H9 (cell line): ENCODE results near the gene TRIM17. TPM values are rescaled to one million over a fixed set of nuclear protein-coding genes. Genes with fewer than 3 reads are reported as not detected.

Source experiments
- DNase-seq: peaks from one replicate; pipeline ENCODE4 v3.0.0-alpha.2; 2017
- H2AFZ ChIP-seq: one replicate; pipeline ENCODE4 v1.6.1; 2013; ENCODE audit warnings: mild to moderate bottlenecking, low read length, control low read depth, moderate library complexity
- H2AK5ac ChIP-seq: 2 replicates; pipeline ENCODE4 v1.6.1; 2013; ENCODE audit warnings: low read length, control low read depth, mixed read lengths; ENCODE audit not compliant: insufficient read length
- H2BK120ac ChIP-seq: one replicate; pipeline ENCODE4 v1.6.1; 2013; ENCODE audit warnings: low read depth, mild to moderate bottlenecking, low read length, control low read depth, inconsistent platforms; ENCODE audit not compliant: poor library complexity, severe bottlenecking
- H2BK12ac ChIP-seq: 2 replicates; pipeline ENCODE4 v1.6.1; 2013; ENCODE audit warnings: low read length, control low read depth, mixed read lengths, low read depth; ENCODE audit not compliant: insufficient read length
- H2BK15ac ChIP-seq: 2 replicates; pipeline ENCODE4 v1.6.1; 2013; ENCODE audit warnings: low read depth, low read length, control low read depth
- H2BK20ac ChIP-seq: one replicate; pipeline ENCODE4 v1.6.1; 2013; ENCODE audit warnings: low read depth, mild to moderate bottlenecking, low read length, control low read depth, inconsistent platforms; ENCODE audit not compliant: poor library complexity, severe bottlenecking
- H2BK5ac ChIP-seq: 2 replicates; pipeline ENCODE4 v1.6.1; 2013; ENCODE audit warnings: low read length, control low read depth, mixed read lengths; ENCODE audit not compliant: insufficient read length
- H3K14ac ChIP-seq: 2 replicates; pipeline ENCODE4 v1.6.1; 2013; ENCODE audit warnings: low read length, control low read depth; ENCODE audit not compliant: insufficient read depth
- H3K18ac ChIP-seq: 2 replicates; pipeline ENCODE4 v1.6.1; 2013; ENCODE audit warnings: low read depth, mild to moderate bottlenecking, mixed read lengths, low read length, control low read depth; ENCODE audit not compliant: insufficient read length
- H3K23ac ChIP-seq: 2 replicates; pipeline ENCODE4 v1.6.1; 2013; ENCODE audit warnings: low read length, control low read depth, mixed read lengths, low read depth; ENCODE audit not compliant: insufficient read length
- H3K23me2 ChIP-seq: 2 replicates; pipeline ENCODE4 v1.6.1; 2013; ENCODE audit warnings: low read depth, mild to moderate bottlenecking, mixed read lengths, low read length, control low read depth; ENCODE audit not compliant: insufficient read length, poor library complexity, severe bottlenecking
- H3K27ac ChIP-seq: 2 replicates; pipeline ENCODE4 v1.5.1; 2013; ENCODE audit warnings: low read length, control low read depth, mixed read lengths, low read depth; ENCODE audit not compliant: insufficient read length
- H3K27me3 ChIP-seq: 2 replicates; pipeline ENCODE4 v1.6.1; 2013; ENCODE audit warnings: low read length, control low read depth, inconsistent platforms; ENCODE audit not compliant: insufficient read depth
- H3K4ac ChIP-seq: 2 replicates; pipeline ENCODE4 v1.6.1; 2013; ENCODE audit warnings: low read depth, mild to moderate bottlenecking, control low read depth, inconsistent platforms, low read length, moderate library complexity
- H3K4me1 ChIP-seq: 2 replicates; pipeline ENCODE4 v1.6.1; 2013; ENCODE audit warnings: low read length, control low read depth, inconsistent platforms; ENCODE audit not compliant: insufficient read depth
- H3K4me2 ChIP-seq: 2 replicates; pipeline ENCODE4 v1.6.1; 2013; ENCODE audit warnings: low read length, control low read depth, mixed read lengths; ENCODE audit not compliant: insufficient read length, insufficient read depth
- H3K56ac ChIP-seq: 2 replicates; pipeline ENCODE4 v1.6.1; 2013; ENCODE audit warnings: low read depth, mild to moderate bottlenecking, mixed read lengths, low read length, control low read depth; ENCODE audit not compliant: insufficient read length
- H3K79me1 ChIP-seq: 2 replicates; pipeline ENCODE4 v1.6.1; 2013; ENCODE audit warnings: low read depth, mild to moderate bottlenecking, moderate library complexity, low read length, control low read depth, inconsistent platforms; ENCODE audit not compliant: insufficient read depth, poor library complexity, severe bottlenecking
- H3K79me2 ChIP-seq: 2 replicates; pipeline ENCODE4 v1.6.1; 2013; ENCODE audit warnings: low read length, control low read depth, inconsistent platforms; ENCODE audit not compliant: insufficient read depth
- H3K9ac ChIP-seq: 2 replicates; pipeline ENCODE4 v1.6.1; 2013; ENCODE audit warnings: low read length, control low read depth, mixed read lengths; ENCODE audit not compliant: insufficient read length; ENCODE audit errors: extremely low read depth
- H3K9me3 ChIP-seq: one replicate; pipeline ENCODE4 v1.6.1; 2013; ENCODE audit warnings: low read depth, low read length, inconsistent platforms; ENCODE audit not compliant: control insufficient read depth
- H3T11ph ChIP-seq: one replicate; pipeline ENCODE4 v1.6.1; 2013; ENCODE audit warnings: mild to moderate bottlenecking, low read length, control low read depth, inconsistent platforms
- H4K20me1 ChIP-seq: one replicate; pipeline ENCODE4 v1.6.1; 2013; ENCODE audit not compliant: control insufficient read depth, insufficient read length, insufficient read depth
- H4K5ac ChIP-seq: 2 replicates; pipeline ENCODE4 v1.6.1; 2013; ENCODE audit warnings: low read depth, mild to moderate bottlenecking, mixed read lengths, low read length, control low read depth; ENCODE audit not compliant: insufficient read length
- H4K8ac ChIP-seq: replicated peaks from 2 replicates; pipeline ENCODE4 v1.6.1; 2013; ENCODE audit warnings: low read length, control low read depth, mixed read lengths, low read depth; ENCODE audit not compliant: insufficient read length
- H4K91ac ChIP-seq: 2 replicates; pipeline ENCODE4 v1.6.1; 2013; ENCODE audit warnings: low read depth, mild to moderate bottlenecking, moderate library complexity, mixed read lengths, low read length, control low read depth; ENCODE audit not compliant: insufficient read length
- H3K27ac Mint-ChIP-seq, 3 experiments: 2 replicates in 2 of 3; 3 replicates in 1 of 3; pipeline ENCODE4 v1.8.0; 2020 to 2021; ENCODE audit warnings: mixed read lengths in 3 of 3, mild to moderate bottlenecking in 1 of 3, moderate library complexity in 1 of 3
- H3K27me3 Mint-ChIP-seq: 2 replicates; pipeline ENCODE4 v1.8.0; 2021; ENCODE audit warnings: low read depth, mild to moderate bottlenecking, moderate library complexity, mixed read lengths
- H3K36me3 Mint-ChIP-seq, 3 experiments: 2 replicates in 2 of 3; 3 replicates in 1 of 3; pipeline ENCODE4 v1.8.0; 2020 to 2021; ENCODE audit warnings: low read depth in 3 of 3, mixed read lengths in 3 of 3; ENCODE audit not compliant: insufficient read depth in 1 of 3
- H3K4me1 Mint-ChIP-seq, 2 experiments: 2 replicates each; pipeline ENCODE4 v1.8.0; 2020; ENCODE audit warnings: mixed read lengths in 2 of 2
- H3K4me3 Mint-ChIP-seq, 2 experiments: 2 replicates in 1 of 2; 3 replicates in 1 of 2; pipeline ENCODE4 v1.8.0; 2020 to 2021; ENCODE audit warnings: mild to moderate bottlenecking in 2 of 2, mixed read lengths in 2 of 2, moderate library complexity in 1 of 2
- H3K9me3 Mint-ChIP-seq, 2 experiments: 2 replicates in 1 of 2; 3 replicates in 1 of 2; pipeline ENCODE4 v1.8.0; 2020; ENCODE audit warnings: mild to moderate bottlenecking in 2 of 2, mixed read lengths in 2 of 2, moderate library complexity in 1 of 2
- CTCF ChIP-seq: fragments of 200-600 bp; sonication (generic); conservative IDR thresholded peaks from 3 replicates; pipeline ENCODE4 v1.8.0; 2021; ENCODE audit warnings: antibody characterized with exemption, mild to moderate bottlenecking
- total RNA-seq: library from RNA; stranded (reverse); gene quantifications from 2 replicates; pipeline ENCODE4 v1.2.1, GENCODE V29; 2021

TRIM17 gene
- total RNA-seq, 1 experiment from 2014 or later, result 2.8 TPM

- Histone ChIP-seq H3K4ac (no peak overlapping the region), H4K20me1 (no peaks in the 10 kb centered on the region), H2BK15ac (no peak overlapping the region), H2BK120ac (no peak overlapping the region), H3K14ac (no peak overlapping the region), H2BK12ac (no peak overlapping the region), H4K91ac (no peak overlapping the region), H2AFZ (no peak overlapping the region), H3K9ac (no peak overlapping the region), H3K79me2 (no peaks in the 10 kb centered on the region), H3K4me1 (no peaks in the 10 kb centered on the region), H3K4me2 (no peak overlapping the region), H3K23me2 (no peaks in the 10 kb centered on the region), H2AK5ac (no peak overlapping the region), H3K18ac (no peak overlapping the region), H3T11ph (no peak overlapping the region), H2BK20ac (no peak overlapping the region), H2BK5ac (no peak overlapping the region), H4K5ac (no peak overlapping the region), H3K27ac (no peak overlapping the region), H3K23ac (no peak overlapping the region), H3K27me3 (no peaks in the 10 kb centered on the region; the same call in 1 of the 2 replicates), H3K56ac (no peak overlapping the region), H3K79me1 (no peaks in the 10 kb centered on the region), H4K8ac (no peak overlapping the region), H3K9me3 (no peaks in the 10 kb centered on the region)
- no peak for DNase-seq
- Mint-ChIP-seq H3K27ac (no peak overlapping the region), H3K27me3 (peaks cover 63% of the 10 kb centered on the region), H3K9me3 (no peaks in the 10 kb centered on the region), H3K4me3 (no peak overlapping the region), H3K36me3 (no peaks in the 10 kb centered on the region), H3K4me1 (peaks cover 1 to 4% of the 10 kb centered on the region in 2 experiments; a peak in 3 of 4 replicates)
- no peak for TF ChIP-seq CTCF
Measured at GRCh38 chr1:228385232-228385631, 31.4 kb downstream of the TRIM17 start.
